HG02885 (cell line): Measurements from ENCODE around the gene ISG15.

ENCODE experiments used
- ATAC-seq: cut with Tn5 transposase; IDR thresholded peaks from one replicate; pipeline ENCODE4 v1.9.1; 2021; ENCODE audit warnings: mild to moderate bottlenecking; ENCODE audit not compliant: unreplicated experiment, poor library complexity

Gene ISG15

GRCh38 chr1:1041873-1042272 is 28.6 kb downstream of the ISG15 start:
- ATAC-seq = no peak

GRCh38 chr1:1042835-1043234 is 29.5 kb downstream of the ISG15 start:
- ATAC-seq = no peak

GRCh38 chr1:1043411-1043810 is 30.1 kb downstream of the ISG15 start:
- ATAC-seq = no peak

- ATAC-seq = no peak
Measured at GRCh38 chr1:1043921-1044320, 30.6 kb downstream of the ISG15 start.

- no peak for ATAC-seq
Measured at GRCh38 chr1:1044455-1045078, 31.3 kb downstream of the ISG15 start.

- no peak for ATAC-seq
Measured at GRCh38 chr1:1045129-1045528, 31.8 kb downstream of the ISG15 start.

GRCh38 chr1:1046243-1046642 is 32.9 kb downstream of the ISG15 start:
- no peak for ATAC-seq

GRCh38 chr1:1046767-1047166 is 33.5 kb downstream of the ISG15 start:
- ATAC-seq = no peak

GRCh38 chr1:1047407-1047806 is 34.1 kb downstream of the ISG15 start:
- no peak for ATAC-seq

GRCh38 chr1:1047963-1048362 is 34.7 kb downstream of the ISG15 start:
- ATAC-seq = no peak

GRCh38 chr1:1048765-1049164 is 35.5 kb downstream of the ISG15 start:
- ATAC-seq = no peak

GRCh38 chr1:1049318-1050165 is 36.2 kb downstream of the ISG15 start:
- ATAC-seq = no peak

- no peak for ATAC-seq
Measured at GRCh38 chr1:1050577-1051052, 37.3 kb downstream of the ISG15 start.

- ATAC-seq = no peak
Measured at GRCh38 chr1:1051127-1051810, 38.0 kb downstream of the ISG15 start.

GRCh38 chr1:1052003-1052840 is 38.9 kb downstream of the ISG15 start:
- no peak for ATAC-seq

GRCh38 chr1:1053022-1053421 is 39.7 kb downstream of the ISG15 start:
- no peak for ATAC-seq

- no peak for ATAC-seq
Measured at GRCh38 chr1:1053682-1054081, 40.4 kb downstream of the ISG15 start.

- ATAC-seq = no peak
Measured at GRCh38 chr1:1054099-1054700, 40.9 kb downstream of the ISG15 start.

- no peak for ATAC-seq
Measured at GRCh38 chr1:1054971-1055370, 41.7 kb downstream of the ISG15 start.
